ENCODE measurements around the gene WNT4.

GRCh38 chr1:22137004-22137720 is 5.7 kb downstream of the WNT4 start:
- TF ChIP-seq POLR2A (IDR thresholded peaks at IDR 0.05) (no peak), CTCF (IDR thresholded peaks at IDR 0.05 in 4 of 5, conservative IDR thresholded peaks at IDR 0.05 in 1 of 5) (no peak)

Data from gastrocnemius medialis (tissue), 4 donors.